GM19023 (cell line): ENCODE results near the gene HSPG2.

ENCODE experiments used
- ATAC-seq: cut with Tn5 transposase; IDR thresholded peaks from one replicate; pipeline ENCODE4 v1.9.1; 2021; ENCODE audit warnings: mild to moderate bottlenecking, moderate library complexity; ENCODE audit not compliant: unreplicated experiment

The HSPG2 gene

DNA sequence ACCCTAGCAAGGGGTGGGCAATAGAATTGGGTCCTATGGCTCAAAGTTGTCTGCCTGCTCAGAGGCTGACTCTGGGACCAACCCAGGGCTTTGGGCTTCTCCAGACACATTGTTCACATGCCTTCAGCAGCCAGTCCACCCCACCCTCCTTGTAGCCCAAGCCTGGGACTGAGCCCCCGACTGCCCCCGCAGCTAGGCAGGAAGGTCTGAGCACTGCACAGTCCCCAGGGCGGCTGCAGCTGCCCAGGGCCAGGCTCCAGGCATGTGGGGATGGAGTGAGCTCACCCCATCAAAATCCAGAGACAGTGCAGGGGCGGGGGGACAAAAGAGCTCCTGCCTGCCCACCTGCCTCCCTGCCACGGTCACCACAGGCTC is 35.6 kb downstream of the HSPG2 start:
- ATAC-seq, result no peak

GRCh38 chr1:21900766-21901472 is 36.2 kb downstream of the HSPG2 start:
- ATAC-seq, result no peak

DNA sequence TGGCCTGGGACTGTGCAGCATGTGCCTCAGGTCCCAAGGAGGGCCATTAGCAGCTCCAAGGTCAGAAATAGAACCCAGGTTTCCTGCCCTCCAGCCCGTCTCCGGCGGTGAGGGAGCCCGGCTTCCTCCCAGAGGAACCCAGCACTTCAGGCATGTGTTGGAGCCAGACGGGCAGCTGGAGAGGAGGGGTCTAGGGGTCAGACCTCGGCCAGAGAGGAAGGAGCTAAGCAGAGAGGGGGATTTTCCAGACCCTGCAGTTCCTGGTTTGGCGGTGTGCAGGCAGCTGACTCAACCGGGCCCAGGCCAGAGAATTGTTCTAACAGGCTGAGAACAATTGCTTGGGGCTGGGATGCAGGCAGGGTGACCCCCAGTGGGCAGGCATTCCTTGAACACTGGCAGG is 37.1 kb downstream of the HSPG2 start:
- ATAC-seq, result no peak

- no peak for ATAC-seq
Observed at GRCh38 chr1:21899267-21899810, 37.8 kb downstream of the HSPG2 start.

- ATAC-seq, result no peak
Observed at GRCh38 chr1:21898326-21899200, 38.5 kb downstream of the HSPG2 start.

DNA sequence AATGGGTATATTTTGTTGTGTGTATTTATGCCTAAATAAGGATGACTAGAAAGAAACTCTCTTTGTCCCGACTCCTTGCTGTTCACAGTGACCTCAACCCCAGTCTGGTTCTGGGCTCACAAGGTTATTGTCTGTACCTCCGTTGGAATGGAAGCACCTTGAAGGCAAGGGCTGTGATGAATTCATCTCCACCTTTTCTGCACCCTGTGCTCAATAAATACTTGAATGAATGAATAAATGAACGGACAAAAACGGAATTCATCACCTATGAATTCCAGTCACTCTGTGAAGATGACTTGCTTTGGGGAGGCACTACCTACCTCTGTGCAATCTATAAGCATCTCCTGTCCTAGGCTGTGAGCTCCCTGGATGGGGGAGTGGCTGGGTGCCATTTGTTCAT is 39.3 kb downstream of the HSPG2 start:
- no peak for ATAC-seq

DNA sequence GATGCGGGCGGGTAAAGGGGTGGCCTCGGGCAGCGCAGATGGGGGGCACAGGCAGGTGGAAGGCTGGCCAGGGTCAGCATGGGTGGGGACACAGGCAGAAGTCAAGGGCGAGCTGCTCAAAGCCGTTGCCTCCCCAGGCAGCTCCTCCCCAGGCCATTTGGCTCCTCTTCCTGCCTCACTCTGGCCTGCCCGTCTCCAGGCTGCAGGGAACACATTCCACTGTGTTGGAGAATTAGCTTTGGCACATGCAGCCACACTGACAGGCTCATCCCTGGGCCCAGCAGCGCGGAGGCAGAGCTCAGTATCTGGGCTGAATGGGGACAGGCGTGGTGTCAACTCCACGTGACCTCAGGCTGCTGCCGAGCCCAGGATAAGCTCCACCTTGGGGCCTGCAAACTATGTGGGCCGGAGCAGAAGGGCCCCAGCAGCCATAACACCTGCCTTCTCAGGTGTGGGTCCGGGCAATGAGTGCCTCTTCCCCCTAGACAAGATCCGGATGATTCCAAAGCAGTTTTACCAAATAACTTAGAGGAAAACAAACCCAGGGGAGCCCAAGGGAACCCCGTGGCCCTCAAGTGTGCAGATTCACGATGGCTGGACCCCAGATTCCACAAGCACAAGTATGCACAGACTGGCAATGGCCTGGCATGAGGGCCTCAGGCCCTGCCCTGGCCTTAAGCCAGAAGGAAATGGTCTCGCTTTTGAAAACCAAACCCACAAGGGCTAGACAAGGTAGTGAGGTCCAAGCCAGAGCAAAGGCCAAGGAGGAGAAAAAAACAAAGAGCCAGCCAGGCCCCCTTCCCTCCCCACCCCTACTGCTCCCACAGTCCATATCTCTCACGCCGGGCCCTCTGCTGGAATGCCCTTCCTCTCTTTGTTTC is 40.2 kb downstream of the HSPG2 start:
- ATAC-seq, result no peak

DNA sequence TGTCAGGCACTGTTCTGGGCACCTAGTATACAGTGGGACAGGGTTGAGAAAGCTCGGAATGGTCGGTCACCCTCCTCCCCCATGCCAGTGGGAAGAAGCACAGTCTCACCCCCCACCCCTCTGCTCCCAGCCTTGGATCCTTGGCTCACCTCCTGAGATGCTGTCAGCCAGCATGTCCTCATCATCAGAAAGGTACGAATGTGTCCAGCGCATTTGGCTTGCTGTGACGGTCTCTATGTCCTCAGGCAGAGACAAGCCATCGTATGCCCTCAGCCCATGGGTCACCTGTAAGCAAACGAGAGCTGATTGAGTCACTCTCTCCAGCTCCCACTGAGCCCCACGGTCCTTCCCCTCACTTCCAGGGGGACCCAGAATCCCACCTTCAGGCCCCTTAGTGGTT is 41.1 kb downstream of the HSPG2 start:
- no peak for ATAC-seq

DNA sequence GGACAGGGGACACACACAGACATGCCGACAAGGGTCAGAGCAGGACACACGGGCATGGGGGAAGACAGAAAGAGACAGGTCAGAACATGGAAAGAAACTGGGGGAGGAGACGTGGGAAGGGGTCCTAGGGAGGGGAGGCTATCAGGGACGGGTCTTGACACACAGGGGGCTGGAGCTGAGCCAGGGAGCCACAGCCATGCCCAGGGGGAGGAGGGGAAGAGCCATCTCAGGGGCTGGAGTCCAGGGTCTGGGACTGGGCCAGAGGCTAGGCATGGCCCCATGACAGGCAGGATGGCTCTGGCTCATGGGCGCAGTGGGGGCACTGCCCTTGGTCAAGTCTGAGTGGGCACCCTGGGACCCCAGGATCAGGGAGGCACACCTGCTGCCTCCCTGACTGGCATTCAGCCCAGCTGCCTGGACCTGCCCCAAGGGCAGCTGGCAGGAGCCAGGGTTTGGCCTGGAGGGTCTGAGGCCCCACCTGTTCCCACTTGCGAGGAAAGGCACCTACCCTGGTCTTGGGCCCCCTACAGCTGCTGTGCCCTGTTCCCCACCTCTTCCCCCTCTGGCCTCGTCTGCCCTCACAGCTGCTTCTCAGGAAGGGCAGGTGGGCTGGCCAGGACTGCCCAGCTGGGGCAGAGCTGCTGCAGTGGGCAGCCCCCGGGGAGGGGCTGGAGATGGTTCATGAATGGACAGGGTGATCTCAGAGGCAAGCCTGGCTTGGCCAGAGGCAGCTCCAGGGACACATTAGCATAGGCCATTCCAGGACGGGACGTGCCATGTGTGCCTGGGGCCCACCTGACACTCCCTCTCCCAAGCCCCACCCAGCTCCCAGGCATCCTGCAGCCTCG is 42.9 kb downstream of the HSPG2 start:
- ATAC-seq, result no peak

- no peak for ATAC-seq
Observed at GRCh38 chr1:21893046-21893805, 43.9 kb downstream of the HSPG2 start.

GRCh38 chr1:21891621-21892479 is 45.3 kb downstream of the HSPG2 start:
- ATAC-seq, result no peak

DNA sequence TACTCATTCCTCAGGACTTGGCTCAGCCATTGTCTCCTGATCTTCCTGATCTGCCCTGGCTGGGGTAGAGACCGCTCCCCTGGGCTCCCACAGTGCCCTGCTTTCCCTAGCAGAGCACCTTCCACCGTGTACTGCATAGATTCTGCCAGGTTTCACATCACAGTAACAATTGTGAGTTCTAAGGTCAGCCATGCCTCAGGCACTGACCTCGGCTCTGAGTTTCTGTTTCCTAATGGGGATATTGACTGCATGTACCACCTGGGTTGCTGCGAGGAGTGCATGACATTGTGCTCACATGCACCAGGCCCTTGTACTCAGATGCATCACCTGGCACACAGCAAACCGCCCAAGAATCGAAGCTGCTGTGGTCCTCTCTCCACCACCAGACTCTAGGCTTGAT is 46.0 kb downstream of the HSPG2 start:
- ATAC-seq, result no peak

DNA sequence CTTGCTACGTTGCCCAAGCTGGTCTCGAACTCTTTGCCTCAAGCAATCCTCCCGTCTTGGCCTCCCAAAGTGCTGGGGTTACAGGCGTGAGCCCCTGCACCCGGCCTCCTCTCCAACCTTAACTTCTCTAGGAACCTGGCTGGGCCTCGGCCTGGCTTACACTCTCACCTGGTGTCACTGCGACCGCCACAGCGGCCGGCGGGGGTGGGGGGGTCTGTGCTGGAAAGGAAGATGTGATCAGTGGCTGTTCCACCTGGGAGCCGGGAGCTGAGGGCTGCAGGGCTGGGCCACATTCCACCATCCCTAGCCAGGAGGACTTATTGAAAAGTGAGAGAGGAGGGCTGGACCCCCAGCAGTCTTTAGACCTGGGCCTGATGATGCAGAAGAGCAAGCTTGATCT is 48.6 kb downstream of the HSPG2 start:
- no peak for ATAC-seq

- no peak for ATAC-seq
Observed at GRCh38 chr1:21887796-21888195, 49.3 kb downstream of the HSPG2 start.

GRCh38 chr1:21887216-21887736 is 49.8 kb downstream of the HSPG2 start:
- no peak for ATAC-seq

- ATAC-seq, result no peak
Observed at GRCh38 chr1:21886486-21887215, 50.5 kb downstream of the HSPG2 start.

DNA sequence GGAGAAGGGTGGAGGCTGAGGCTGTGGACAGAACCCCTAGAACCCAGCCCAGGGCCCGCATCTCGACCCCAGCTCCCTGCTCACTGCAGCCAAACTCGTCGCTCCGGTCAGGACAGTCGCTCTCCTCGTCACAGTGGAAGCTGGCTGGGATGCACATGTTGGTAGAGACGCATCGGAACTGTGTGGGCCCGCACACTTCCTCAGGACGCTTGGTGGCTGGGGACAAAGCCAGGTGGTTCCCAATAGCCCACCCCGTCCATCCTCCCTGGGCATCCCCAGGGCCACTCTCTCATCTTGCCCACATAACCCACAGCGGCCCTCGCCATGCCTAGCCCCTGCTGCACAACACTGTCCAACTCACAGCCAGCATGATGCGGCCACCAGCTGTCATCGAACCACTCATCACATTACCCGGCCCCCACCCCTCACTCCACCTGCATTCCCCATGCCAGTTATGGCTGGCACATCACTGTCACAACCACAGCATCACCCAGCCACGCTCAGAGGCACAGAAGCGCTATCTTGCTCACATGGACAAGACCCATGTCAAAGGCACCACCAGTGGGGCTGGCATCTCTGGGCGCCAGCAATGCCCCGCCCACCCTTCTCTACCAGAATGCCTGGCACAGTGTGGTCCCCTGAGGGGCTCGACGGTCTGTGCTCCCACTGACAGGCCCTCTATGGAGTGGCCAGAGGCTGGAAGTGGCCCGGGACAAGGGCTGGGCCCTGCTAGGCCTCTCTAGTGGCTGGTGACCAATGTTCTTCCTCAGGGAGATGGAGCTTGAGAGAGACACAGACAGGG is 51.7 kb downstream of the HSPG2 start:
- no peak for ATAC-seq
